Activated T-cell treated with anti-CD3 and anti-CD28 coated beads, Interleukin-2, amount 50 U/mL, for 72 hours (primary cell): ENCODE measurements around the gene PIEZO1. TPM values are rescaled to one million over a fixed set of nuclear protein-coding genes. Genes with fewer than 3 reads are reported as not detected.

Experiments
- ATAC-seq, 2 donors: fragments of 150-1000 bp; cut with Tn5 transposase; replicated peaks in 1 of 2; 2 replicates each; pipeline ENCODE4 v1.10.0; 2021; ENCODE audit warnings: moderate library complexity in 2 of 2, mild to moderate bottlenecking in 1 of 2
- DNase-seq, 2 donors: peaks; one replicate each; pipeline ENCODE4 v3.0.0; 2021 to 2022; ENCODE audit warnings: mixed read lengths in 1 of 2
- H3K27ac Mint-ChIP-seq: one replicate; pipeline ENCODE4 v1.8.0; 2022; ENCODE audit warnings: mild to moderate bottlenecking, moderate library complexity, mixed read lengths
- H3K27me3 Mint-ChIP-seq: one replicate; pipeline ENCODE4 v1.8.0; 2022; ENCODE audit warnings: low read depth, mixed read lengths
- H3K36me3 Mint-ChIP-seq, 2 donors: one replicate each; pipeline ENCODE4 v1.8.0; 2022; ENCODE audit warnings: mixed read lengths in 2 of 2, mild to moderate bottlenecking in 1 of 2; ENCODE audit not compliant: insufficient read depth in 2 of 2
- H3K4me1 Mint-ChIP-seq: one replicate; pipeline ENCODE4 v1.8.0; 2022; ENCODE audit warnings: low read depth, mixed read lengths
- H3K4me3 Mint-ChIP-seq, 2 donors: one replicate each; pipeline ENCODE4 v1.8.0; 2022; ENCODE audit warnings: mild to moderate bottlenecking in 2 of 2, mixed read lengths in 2 of 2, moderate library complexity in 2 of 2
- H3K9me3 Mint-ChIP-seq, 2 donors: one replicate each; pipeline ENCODE4 v1.8.0; 2022; ENCODE audit warnings: mixed read lengths in 2 of 2
- total RNA-seq, 2 donors: library from RNA; stranded (reverse); gene quantifications; one replicate each; pipeline ENCODE4 v1.2.3, GENCODE V29; 2022

PIEZO1 gene, protein sequence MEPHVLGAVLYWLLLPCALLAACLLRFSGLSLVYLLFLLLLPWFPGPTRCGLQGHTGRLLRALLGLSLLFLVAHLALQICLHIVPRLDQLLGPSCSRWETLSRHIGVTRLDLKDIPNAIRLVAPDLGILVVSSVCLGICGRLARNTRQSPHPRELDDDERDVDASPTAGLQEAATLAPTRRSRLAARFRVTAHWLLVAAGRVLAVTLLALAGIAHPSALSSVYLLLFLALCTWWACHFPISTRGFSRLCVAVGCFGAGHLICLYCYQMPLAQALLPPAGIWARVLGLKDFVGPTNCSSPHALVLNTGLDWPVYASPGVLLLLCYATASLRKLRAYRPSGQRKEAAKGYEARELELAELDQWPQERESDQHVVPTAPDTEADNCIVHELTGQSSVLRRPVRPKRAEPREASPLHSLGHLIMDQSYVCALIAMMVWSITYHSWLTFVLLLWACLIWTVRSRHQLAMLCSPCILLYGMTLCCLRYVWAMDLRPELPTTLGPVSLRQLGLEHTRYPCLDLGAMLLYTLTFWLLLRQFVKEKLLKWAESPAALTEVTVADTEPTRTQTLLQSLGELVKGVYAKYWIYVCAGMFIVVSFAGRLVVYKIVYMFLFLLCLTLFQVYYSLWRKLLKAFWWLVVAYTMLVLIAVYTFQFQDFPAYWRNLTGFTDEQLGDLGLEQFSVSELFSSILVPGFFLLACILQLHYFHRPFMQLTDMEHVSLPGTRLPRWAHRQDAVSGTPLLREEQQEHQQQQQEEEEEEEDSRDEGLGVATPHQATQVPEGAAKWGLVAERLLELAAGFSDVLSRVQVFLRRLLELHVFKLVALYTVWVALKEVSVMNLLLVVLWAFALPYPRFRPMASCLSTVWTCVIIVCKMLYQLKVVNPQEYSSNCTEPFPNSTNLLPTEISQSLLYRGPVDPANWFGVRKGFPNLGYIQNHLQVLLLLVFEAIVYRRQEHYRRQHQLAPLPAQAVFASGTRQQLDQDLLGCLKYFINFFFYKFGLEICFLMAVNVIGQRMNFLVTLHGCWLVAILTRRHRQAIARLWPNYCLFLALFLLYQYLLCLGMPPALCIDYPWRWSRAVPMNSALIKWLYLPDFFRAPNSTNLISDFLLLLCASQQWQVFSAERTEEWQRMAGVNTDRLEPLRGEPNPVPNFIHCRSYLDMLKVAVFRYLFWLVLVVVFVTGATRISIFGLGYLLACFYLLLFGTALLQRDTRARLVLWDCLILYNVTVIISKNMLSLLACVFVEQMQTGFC (N-terminal part only)
- total RNA-seq, result 100 to 1,000 TPM in 1 of 2 donors, 10 to 100 TPM in 1; 94.1 to 141 TPM

DNA sequence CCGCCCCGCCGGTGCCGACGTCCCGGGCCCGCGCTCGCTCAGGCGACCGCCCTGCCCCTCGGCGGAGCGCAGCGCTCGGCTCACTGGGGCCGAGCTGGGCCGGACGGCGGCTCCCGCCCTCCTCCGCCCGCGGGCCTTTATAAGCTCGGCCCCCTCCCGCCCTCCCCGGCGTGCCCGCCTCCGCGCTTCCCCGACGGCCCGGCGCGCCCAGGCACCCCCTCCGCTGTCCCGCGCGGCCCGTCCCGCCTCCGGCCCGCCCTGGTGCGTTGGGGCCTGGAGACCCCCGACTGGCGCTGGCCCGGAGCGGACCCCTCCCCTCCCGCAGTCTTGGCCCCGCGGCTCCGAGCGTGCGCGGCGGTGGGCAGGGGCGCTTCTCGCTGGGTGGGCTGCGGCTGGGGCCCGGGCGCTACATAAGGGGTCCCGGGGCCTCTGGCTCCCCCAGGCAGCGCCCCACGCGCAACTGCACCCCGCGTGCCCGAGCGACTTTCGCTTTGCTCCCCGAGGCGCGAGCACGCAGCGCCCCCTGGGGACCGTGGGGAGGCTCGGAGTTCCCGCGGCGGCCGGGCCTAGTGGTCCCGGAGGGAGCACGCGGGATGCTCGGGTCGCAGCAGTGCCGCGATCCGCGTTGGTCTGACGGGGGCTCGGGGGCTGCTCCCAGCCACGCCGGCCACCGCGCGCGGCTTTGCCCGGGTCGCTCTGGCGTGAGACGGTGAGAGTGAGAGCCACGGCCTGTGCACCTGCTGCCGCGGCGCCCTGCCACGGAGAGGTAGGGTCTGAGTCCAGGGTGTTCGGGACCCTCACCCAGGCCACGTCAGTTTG, at the start of gene PIEZO1:
PIEZO1 (minus strand) TSS at position 115 of the 819 bp plus-strand sequence. CDS start 256 bp downstream, outside the sequence.
- H3K36me3 Mint-ChIP-seq, result no peaks in the 10 kb centered on the region
- H3K9me3 Mint-ChIP-seq, result no peaks in the 10 kb centered on the region
- ATAC-seq, result peak; percentile 20 to 25
- peak within 1 kb of the TSS; percentile 77 to 80 for H3K4me3 Mint-ChIP-seq
- DNase-seq, result peak; percentile 79 to 88
- peaks cover 45% of the 10 kb centered on the region for H3K4me1 Mint-ChIP-seq
- peak within 1 kb of the TSS; percentile 63 for H3K27ac Mint-ChIP-seq
- H3K27me3 Mint-ChIP-seq, result no peaks in the 10 kb centered on the region

DNA sequence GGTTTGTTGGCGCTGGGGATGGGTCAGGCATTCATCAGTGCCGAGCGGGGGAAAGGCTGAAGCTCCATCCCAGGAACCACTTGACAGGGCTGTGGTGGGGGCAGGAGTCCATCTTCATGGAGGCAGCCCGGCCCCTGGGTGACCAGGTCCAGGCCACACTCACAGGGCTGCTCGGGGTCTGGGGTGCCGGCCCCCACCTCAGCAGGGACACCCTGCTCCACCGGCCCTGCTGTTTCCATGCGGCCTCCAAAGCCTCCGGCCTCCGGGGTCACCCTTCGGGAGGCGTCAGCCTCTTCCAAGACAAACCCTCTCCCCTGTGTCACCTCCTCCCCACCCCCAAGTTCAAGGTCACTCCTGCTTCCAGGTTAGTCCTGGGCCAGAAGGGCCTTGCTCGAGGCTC, 49.6 kb upstream of the PIEZO1 start:
- no peaks in the 10 kb centered on the region for H3K36me3 Mint-ChIP-seq
- H3K9me3 Mint-ChIP-seq, result no peaks in the 10 kb centered on the region
- H3K27me3 Mint-ChIP-seq, result no peaks in the 10 kb centered on the region
- H3K4me3 Mint-ChIP-seq, result no peak overlapping the region
- no peaks in the 10 kb centered on the region for H3K4me1 Mint-ChIP-seq
- DNase-seq (no peak), ATAC-seq (no peak)
- no peak overlapping the region for H3K27ac Mint-ChIP-seq

DNA sequence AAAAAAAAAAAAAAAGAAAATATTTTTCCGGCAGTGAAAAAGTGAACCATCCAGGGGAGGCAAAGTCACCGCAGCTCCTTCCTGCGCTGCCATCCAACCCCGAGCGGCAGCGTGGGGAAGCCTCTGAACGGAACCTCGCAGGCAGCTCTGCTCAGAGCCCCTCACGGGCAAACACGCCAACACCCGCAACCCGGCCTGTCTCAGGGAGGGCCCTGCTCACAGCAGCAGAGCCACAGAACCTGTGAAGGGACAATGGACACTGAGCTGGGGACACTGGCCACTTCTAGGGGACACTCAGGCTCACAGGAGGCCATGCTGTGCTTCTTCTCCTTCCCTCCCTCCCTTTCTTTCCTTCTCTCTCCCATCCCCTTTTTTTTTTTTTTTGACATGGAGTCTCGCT, 48.1 kb upstream of the PIEZO1 start:
- ATAC-seq, result no peak
- Mint-ChIP-seq H3K27me3 (no peaks in the 10 kb centered on the region), H3K9me3 (no peaks in the 10 kb centered on the region), H3K36me3 (no peaks in the 10 kb centered on the region), H3K27ac (no peak overlapping the region), H3K4me1 (no peaks in the 10 kb centered on the region), H3K4me3 (no peak overlapping the region)
- DNase-seq, result no peak

DNA sequence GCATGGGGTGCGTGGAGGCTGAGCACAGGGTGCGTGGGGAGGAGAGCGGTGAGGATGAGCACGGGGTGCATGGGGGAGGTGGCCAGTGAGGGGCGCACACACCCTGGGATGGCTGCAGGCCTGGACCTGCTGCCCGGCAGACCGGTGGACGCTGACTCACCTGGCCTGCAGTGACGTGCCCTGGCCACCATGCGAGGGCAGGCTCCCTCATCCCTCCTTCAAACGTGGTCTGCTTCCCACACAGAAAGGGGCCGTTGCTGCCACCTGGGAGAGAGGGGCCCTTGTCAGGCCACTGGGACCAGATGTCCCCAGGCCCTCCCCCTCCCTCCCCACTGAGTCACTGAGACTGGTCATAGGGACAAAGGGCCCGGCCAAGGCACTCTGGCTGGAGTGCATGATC, 46.8 kb upstream of the PIEZO1 start:
- no peaks in the 10 kb centered on the region for H3K4me1 Mint-ChIP-seq
- no peaks in the 10 kb centered on the region for H3K36me3 Mint-ChIP-seq
- no peaks in the 10 kb centered on the region for H3K27me3 Mint-ChIP-seq
- ATAC-seq, result no peak
- no peak for DNase-seq
- H3K27ac Mint-ChIP-seq, result no peak overlapping the region
- H3K4me3 Mint-ChIP-seq, result no peak overlapping the region
- H3K9me3 Mint-ChIP-seq, result no peaks in the 10 kb centered on the region

DNA sequence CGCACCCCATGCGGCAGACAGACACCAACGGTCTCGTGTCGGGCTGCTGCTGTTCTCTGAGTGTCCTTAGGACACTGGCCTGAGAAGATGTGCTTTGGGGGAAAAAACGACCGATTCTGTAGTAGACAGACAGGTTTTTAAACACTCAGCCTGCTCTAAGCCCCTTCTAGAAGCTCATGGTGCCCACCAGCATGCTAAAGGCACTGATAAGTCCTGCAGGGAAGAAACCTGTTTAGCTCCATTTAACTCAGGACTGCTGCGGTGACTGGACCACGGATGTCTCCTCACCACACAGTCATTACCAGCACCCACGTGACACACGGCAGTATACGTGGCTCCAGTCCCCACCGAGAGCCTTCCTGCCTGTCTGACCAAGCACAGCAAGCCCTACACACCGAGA, 45.8 kb upstream of the PIEZO1 start:
- H3K4me3 Mint-ChIP-seq, result no peak overlapping the region
- H3K27me3 Mint-ChIP-seq, result no peaks in the 10 kb centered on the region
- H3K9me3 Mint-ChIP-seq, result no peaks in the 10 kb centered on the region
- ATAC-seq (no peak), DNase-seq (no peak)
- no peak overlapping the region for H3K27ac Mint-ChIP-seq
- no peaks in the 10 kb centered on the region for H3K36me3 Mint-ChIP-seq
- H3K4me1 Mint-ChIP-seq, result no peaks in the 10 kb centered on the region

DNA sequence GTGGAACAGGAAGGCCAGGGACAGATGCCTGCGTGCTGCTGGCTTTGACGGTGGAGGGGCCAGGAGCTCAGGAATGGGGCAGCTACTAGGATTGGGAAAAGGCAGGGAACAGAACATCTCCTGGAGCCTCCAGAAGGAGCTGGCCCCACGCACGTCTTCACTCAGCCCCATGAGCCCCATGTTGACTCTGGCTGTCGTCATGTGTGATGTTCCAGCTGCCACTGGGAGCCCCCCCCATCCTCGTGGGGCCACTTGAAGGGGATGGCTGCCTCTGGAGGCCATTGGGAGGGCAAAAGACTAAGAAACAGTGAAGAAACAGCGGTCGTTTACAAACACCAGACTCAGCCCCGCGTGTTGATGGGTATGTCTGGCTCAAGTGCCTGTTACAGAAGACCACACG, 45.2 kb upstream of the PIEZO1 start:
- no peak for DNase-seq
- Mint-ChIP-seq H3K4me3 (no peak overlapping the region), H3K9me3 (no peaks in the 10 kb centered on the region), H3K36me3 (no peaks in the 10 kb centered on the region), H3K27me3 (no peaks in the 10 kb centered on the region), H3K4me1 (no peaks in the 10 kb centered on the region), H3K27ac (no peak overlapping the region)
- no peak for ATAC-seq

DNA sequence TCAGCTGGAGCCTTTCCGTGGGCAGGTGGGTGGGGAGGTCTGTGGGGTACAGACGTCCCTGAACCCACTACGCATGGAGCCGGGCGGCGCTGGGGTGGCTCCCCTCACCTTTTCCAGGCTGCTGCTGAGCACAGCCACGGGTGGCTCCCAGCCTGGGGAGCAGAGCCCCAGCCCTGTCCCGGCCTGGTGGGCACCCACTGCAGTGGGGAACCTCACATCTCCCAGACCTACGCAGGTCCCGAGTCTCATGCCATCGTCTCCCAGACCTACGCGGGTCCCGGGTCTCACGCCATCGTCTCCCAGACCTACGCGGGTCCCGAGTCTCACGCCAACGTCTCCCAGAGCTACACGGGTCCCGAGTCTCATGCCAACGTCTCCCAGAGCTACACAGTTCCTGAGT, 43.7 kb upstream of the PIEZO1 start:
- no peaks in the 10 kb centered on the region for H3K4me1 Mint-ChIP-seq
- no peak overlapping the region for H3K27ac Mint-ChIP-seq
- H3K36me3 Mint-ChIP-seq, result no peaks in the 10 kb centered on the region
- no peak overlapping the region for H3K4me3 Mint-ChIP-seq
- H3K9me3 Mint-ChIP-seq, result no peaks in the 10 kb centered on the region
- no peak for ATAC-seq
- no peak for DNase-seq
- no peaks in the 10 kb centered on the region for H3K27me3 Mint-ChIP-seq

DNA sequence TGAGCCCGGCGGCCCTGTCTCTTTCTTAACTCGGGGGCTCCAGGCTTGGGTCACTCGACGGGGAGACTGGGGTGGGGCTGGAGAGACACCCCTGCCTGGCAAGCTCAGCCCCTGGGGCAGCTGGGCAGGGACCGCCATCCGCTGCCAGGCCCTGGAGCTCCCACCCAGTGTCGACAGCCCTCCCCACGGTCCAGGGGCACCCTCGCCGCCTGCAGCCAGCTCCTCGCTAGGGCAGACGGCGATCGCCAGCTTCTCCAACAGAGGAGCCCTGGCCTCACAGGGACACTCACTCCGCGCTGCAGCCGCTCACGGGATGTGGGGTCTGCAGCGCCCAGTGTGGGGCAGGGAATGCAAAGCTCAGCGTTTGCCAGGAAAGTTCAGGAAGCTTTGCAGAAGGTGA, 42.7 kb upstream of the PIEZO1 start:
- no peaks in the 10 kb centered on the region for H3K27me3 Mint-ChIP-seq
- H3K4me3 Mint-ChIP-seq, result no peak overlapping the region
- H3K4me1 Mint-ChIP-seq, result no peaks in the 10 kb centered on the region
- H3K27ac Mint-ChIP-seq, result no peak overlapping the region
- H3K9me3 Mint-ChIP-seq, result no peaks in the 10 kb centered on the region
- DNase-seq (no peak), ATAC-seq (no peak)
- H3K36me3 Mint-ChIP-seq, result no peaks in the 10 kb centered on the region

DNA sequence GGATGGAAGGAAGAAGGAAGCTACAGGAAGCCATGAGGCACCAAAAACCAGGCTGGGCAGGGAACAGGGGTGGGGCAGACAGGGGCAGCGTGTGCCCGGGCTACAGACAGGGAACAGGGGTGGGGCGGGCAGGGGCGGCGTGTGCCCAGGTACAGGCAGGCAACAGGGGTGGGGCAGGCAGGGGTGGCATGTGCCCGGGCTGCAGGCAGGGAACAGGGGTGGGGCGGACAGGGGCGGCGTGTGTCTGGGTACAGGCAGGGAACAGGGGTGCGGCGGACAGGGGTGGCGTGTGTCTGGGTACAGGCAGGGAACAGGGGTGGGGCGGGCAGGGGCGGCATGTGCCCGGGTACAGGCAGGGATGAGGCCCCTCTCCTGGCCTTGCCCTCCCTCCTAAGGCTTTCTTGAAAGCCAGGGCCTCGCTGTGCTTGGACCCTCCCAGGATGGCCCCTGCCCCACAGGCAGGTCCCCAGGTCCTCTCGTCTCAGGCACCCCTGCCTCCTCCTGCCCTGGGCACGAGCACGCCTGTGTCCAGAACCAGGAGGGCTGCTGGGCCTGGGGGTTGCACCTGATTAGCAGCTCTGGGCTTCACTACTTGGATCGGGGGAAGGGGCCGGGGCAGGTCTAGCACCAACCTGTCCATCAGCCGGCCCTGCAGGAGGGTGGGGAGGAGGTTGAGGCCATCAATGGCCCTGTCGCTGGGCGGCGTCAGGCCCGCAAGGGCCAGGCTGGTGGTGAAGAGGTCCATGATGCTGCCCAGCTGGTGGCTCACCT, 41.2 kb upstream of the PIEZO1 start:
- H3K36me3 Mint-ChIP-seq, result no peaks in the 10 kb centered on the region
- no peaks in the 10 kb centered on the region for H3K4me1 Mint-ChIP-seq
- ATAC-seq (no peak), DNase-seq (no peak)
- H3K27ac Mint-ChIP-seq, result no peak overlapping the region
- H3K4me3 Mint-ChIP-seq, result no peak overlapping the region
- H3K27me3 Mint-ChIP-seq, result no peaks in the 10 kb centered on the region
- H3K9me3 Mint-ChIP-seq, result no peaks in the 10 kb centered on the region

DNA sequence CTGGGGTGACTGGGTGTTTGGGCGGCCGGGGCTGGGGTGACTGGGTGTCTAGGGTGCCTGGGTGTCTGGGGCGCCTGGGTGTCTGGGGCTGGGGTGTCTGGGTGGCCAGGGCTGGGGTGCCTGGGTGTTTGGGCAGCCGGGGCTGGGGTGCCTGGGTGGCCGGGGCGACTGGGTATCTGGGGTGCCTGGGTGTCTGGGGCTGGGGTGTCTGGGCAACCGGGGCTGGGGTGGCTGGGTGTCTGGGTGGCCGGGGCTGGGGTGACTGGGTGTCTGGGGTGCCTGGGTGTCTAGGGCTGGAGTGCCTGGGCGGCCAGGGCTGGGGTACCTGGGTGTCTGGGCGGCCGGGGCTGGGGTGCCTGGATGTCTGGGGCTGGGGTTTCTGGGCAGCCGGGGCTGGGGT, 40.1 kb upstream of the PIEZO1 start:
- ATAC-seq (no peak), DNase-seq (no peak)
- Mint-ChIP-seq H3K4me1 (no peaks in the 10 kb centered on the region), H3K27me3 (no peaks in the 10 kb centered on the region), H3K27ac (no peak overlapping the region), H3K4me3 (no peak overlapping the region), H3K9me3 (no peaks in the 10 kb centered on the region), H3K36me3 (no peaks in the 10 kb centered on the region)

DNA sequence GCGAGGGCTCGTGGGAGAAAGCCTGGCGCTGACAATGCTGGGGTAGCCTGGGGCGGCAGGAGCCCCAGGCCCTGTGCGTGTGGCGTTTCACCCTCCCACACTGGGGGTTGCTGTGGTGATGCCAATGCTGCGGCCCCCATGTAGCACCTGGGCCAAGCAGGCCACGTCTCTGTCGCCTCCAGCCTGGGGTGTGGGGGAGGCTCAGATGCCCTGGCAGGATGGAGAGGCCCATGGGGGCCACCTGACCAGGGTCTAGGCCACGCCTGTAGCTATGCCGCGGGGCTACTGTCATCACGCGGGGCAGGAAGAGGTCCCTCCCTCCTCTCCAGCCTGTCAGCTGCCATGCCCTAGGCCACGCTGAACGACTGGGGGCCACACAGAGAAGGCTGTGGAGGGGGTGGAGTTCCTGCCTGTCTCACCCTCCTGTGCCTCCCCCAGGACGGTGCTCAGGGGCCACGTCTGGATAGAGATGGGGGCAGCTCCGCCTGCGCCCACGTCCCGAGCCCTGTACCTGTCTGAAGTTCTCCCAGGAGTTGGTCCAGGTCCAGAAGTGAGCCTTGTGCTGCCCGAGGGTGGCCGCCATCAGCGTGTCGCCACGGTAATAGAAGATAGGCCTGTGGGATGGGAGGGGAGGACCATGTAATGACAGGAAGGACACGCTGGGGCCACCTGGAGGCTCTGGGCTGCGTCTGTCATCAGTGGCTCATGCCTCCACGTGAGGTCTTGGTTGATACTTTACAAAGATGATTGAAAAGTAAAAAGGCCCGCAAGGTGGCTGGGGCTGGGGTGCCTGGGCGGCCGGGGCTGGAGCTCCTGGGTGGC, 39.4 kb upstream of the PIEZO1 start:
- DNase-seq, result no peak
- ATAC-seq, result no peak
- Mint-ChIP-seq H3K4me1 (no peaks in the 10 kb centered on the region), H3K27me3 (no peaks in the 10 kb centered on the region), H3K36me3 (no peaks in the 10 kb centered on the region), H3K9me3 (no peaks in the 10 kb centered on the region), H3K4me3 (no peak overlapping the region), H3K27ac (no peak overlapping the region)
